ENCODE results near the gene AACS. TPM values are rescaled to one million over a fixed set of nuclear protein-coding genes. Genes with fewer than 3 reads are reported as not detected.
"Not testable (repeated sequence)": the region's sequence is repeated elsewhere in the genome, so short reads cannot be mapped to it uniquely, and the experiment has no call there.

The AACS gene
- polyA plus RNA-seq, 3 donors from 2014 or later, result 11.9 to 22.7 (median 14.0) TPM

GRCh38 chr12:125100551-125101434 lies 35.6 kb downstream of the AACS start:
- no peak overlapping the region for H3K4me3 Mint-ChIP-seq
- H3K4me1 Mint-ChIP-seq, result peaks cover 18 to 19% of the 10 kb centered on the region in 2 donors
- H3K9me3 Mint-ChIP-seq, result no peaks in the 10 kb centered on the region
- peaks cover 0 to 6% (median 2%) of the 10 kb centered on the region in 3 donors for H3K27me3 Mint-ChIP-seq (ENCODE audit: low read depth in 3 of 3)
- peaks cover 6 to 13% (median 10%) of the 10 kb centered on the region in 3 donors for H3K36me3 Mint-ChIP-seq
- no peak for DNase-seq
- no peak overlapping the region for H3K27ac Mint-ChIP-seq

GRCh38 chr12:125104982-125105381 lies 39.7 kb downstream of the AACS start:
- Mint-ChIP-seq H3K27ac (no peak overlapping the region), H3K4me3 (no peak overlapping the region), H3K36me3 (peaks cover 10 to 32% (median 16%) of the 10 kb centered on the region in 3 donors), H3K9me3 (no peaks in the 10 kb centered on the region), H3K4me1 (peaks cover 0 to 3% of the 10 kb centered on the region in 2 donors), H3K27me3 (ENCODE audit: low read depth in 3 of 3) (peaks cover 0 to 5% (median 0%) of the 10 kb centered on the region in 3 donors)
- DNase-seq, result no peak

GRCh38 chr12:125105600-125105999 lies 40.4 kb downstream of the AACS start:
- H3K27me3 Mint-ChIP-seq (ENCODE audit: low read depth in 3 of 3), result peaks cover 0 to 5% (median 0%) of the 10 kb centered on the region in 3 donors
- peaks cover 0 to 2% of the 10 kb centered on the region in 2 donors for H3K4me1 Mint-ChIP-seq
- H3K36me3 Mint-ChIP-seq, result peaks cover 14 to 37% (median 20%) of the 10 kb centered on the region in 3 donors
- no peak overlapping the region for H3K27ac Mint-ChIP-seq
- no peak overlapping the region for H3K4me3 Mint-ChIP-seq
- no peaks in the 10 kb centered on the region for H3K9me3 Mint-ChIP-seq
- no peak for DNase-seq

- H3K27me3 Mint-ChIP-seq (ENCODE audit: low read depth in 3 of 3), result no peaks in the 10 kb centered on the region
- no peak overlapping the region for H3K4me3 Mint-ChIP-seq
- DNase-seq, result no peak
- H3K4me1 Mint-ChIP-seq, result peaks cover 0 to 1% of the 10 kb centered on the region in 2 donors
- no peak overlapping the region for H3K27ac Mint-ChIP-seq
- H3K36me3 Mint-ChIP-seq, result peaks cover 20 to 40% (median 21%) of the 10 kb centered on the region in 3 donors
- H3K9me3 Mint-ChIP-seq, result no peaks in the 10 kb centered on the region
Observed at GRCh38 chr12:125110641-125111360, 45.6 kb downstream of the AACS start.

- Mint-ChIP-seq H3K27ac (no peak overlapping the region), H3K4me3 (no peak overlapping the region), H3K36me3 (peaks cover 20 to 35% (median 21%) of the 10 kb centered on the region in 3 donors), H3K4me1 (peaks cover 0 to 1% of the 10 kb centered on the region in 2 donors), H3K9me3 (no peaks in the 10 kb centered on the region), H3K27me3 (ENCODE audit: low read depth in 3 of 3) (no peaks in the 10 kb centered on the region)
- no peak for DNase-seq
Observed at GRCh38 chr12:125111403-125111802, 46.2 kb downstream of the AACS start.

GRCh38 chr12:125112614-125113013 lies 47.4 kb downstream of the AACS start:
- H3K27ac Mint-ChIP-seq; H3K9me3 Mint-ChIP-seq; H3K27me3 Mint-ChIP-seq (ENCODE audit: low read depth in 3 of 3); H3K4me3 Mint-ChIP-seq; H3K4me1 Mint-ChIP-seq; DNase-seq: not testable (repeated sequence)
- peaks cover 20 to 33% (median 21%) of the 10 kb centered on the region in 3 donors for H3K36me3 Mint-ChIP-seq

- no peaks in the 10 kb centered on the region for H3K9me3 Mint-ChIP-seq
- DNase-seq, result no peak
- H3K4me3 Mint-ChIP-seq, result no peak overlapping the region
- no peaks in the 10 kb centered on the region for H3K27me3 Mint-ChIP-seq (ENCODE audit: low read depth in 3 of 3)
- H3K36me3 Mint-ChIP-seq, result peaks cover 17 to 33% (median 24%) of the 10 kb centered on the region in 3 donors
- H3K27ac Mint-ChIP-seq, result no peak overlapping the region
- peaks cover 0 to 1% of the 10 kb centered on the region in 2 donors for H3K4me1 Mint-ChIP-seq
Observed at GRCh38 chr12:125113263-125113662, 48.0 kb downstream of the AACS start.

- Mint-ChIP-seq H3K4me1 (peaks cover 0 to 1% of the 10 kb centered on the region in 2 donors), H3K9me3 (no peaks in the 10 kb centered on the region), H3K27ac (no peak overlapping the region), H3K4me3 (no peak overlapping the region), H3K27me3 (ENCODE audit: low read depth in 3 of 3) (no peaks in the 10 kb centered on the region), H3K36me3 (peaks cover 16 to 32% (median 24%) of the 10 kb centered on the region in 3 donors)
- no peak for DNase-seq
Observed at GRCh38 chr12:125113789-125114188, 48.6 kb downstream of the AACS start.

- peaks cover 17 to 32% (median 25%) of the 10 kb centered on the region in 3 donors for H3K36me3 Mint-ChIP-seq
- H3K27ac Mint-ChIP-seq, result no peak overlapping the region
- no peak for DNase-seq
Observed at GRCh38 chr12:125114365-125115141, 49.3 kb downstream of the AACS start.

GRCh38 chr12:125120566-125120965 lies 55.3 kb downstream of the AACS start:
- DNase-seq, result no peak
- Mint-ChIP-seq H3K9me3 (no peaks in the 10 kb centered on the region), H3K4me3 (no peak overlapping the region), H3K4me1 (no peaks in the 10 kb centered on the region), H3K27me3 (ENCODE audit: low read depth in 3 of 3) (peaks cover 0 to 2% (median 0%) of the 10 kb centered on the region in 3 donors), H3K27ac (no peak overlapping the region), H3K36me3 (peaks cover 8 to 26% (median 10%) of the 10 kb centered on the region in 3 donors)

More at GRCh38 chr12:125114365-125115141, 49.3 kb downstream of the AACS start:
- no peak overlapping the region for H3K4me3 Mint-ChIP-seq
- H3K4me1 Mint-ChIP-seq, result peaks cover 0 to 1% of the 10 kb centered on the region in 2 donors
- no peaks in the 10 kb centered on the region for H3K9me3 Mint-ChIP-seq
- H3K27me3 Mint-ChIP-seq (ENCODE audit: low read depth in 3 of 3), result no peaks in the 10 kb centered on the region

GRCh38 chr12:125121106-125121505 lies 55.9 kb downstream of the AACS start:
- Mint-ChIP-seq H3K27me3 (ENCODE audit: low read depth in 3 of 3) (peaks cover 0 to 2% (median under 1%) of the 10 kb centered on the region in 3 donors), H3K36me3 (peaks cover 8 to 26% (median 10%) of the 10 kb centered on the region in 3 donors), H3K27ac (no peak overlapping the region), H3K4me3 (no peak overlapping the region), H3K9me3 (no peaks in the 10 kb centered on the region), H3K4me1 (no peaks in the 10 kb centered on the region)
- no peak for DNase-seq

GRCh38 chr12:125122668-125123067 lies 57.4 kb downstream of the AACS start:
- peaks cover 8 to 28% (median 12%) of the 10 kb centered on the region in 3 donors for H3K36me3 Mint-ChIP-seq
- H3K4me3 Mint-ChIP-seq, result no peak overlapping the region
- no peaks in the 10 kb centered on the region for H3K4me1 Mint-ChIP-seq
- H3K9me3 Mint-ChIP-seq, result no peaks in the 10 kb centered on the region
- H3K27me3 Mint-ChIP-seq (ENCODE audit: low read depth in 3 of 3), result peaks cover 0 to 2% (median 2%) of the 10 kb centered on the region in 3 donors
- H3K27ac Mint-ChIP-seq, result no peak overlapping the region
- no peak for DNase-seq

GRCh38 chr12:125124320-125124966 lies 59.2 kb downstream of the AACS start:
- H3K27ac Mint-ChIP-seq, result no peak overlapping the region
- H3K9me3 Mint-ChIP-seq, result no peaks in the 10 kb centered on the region
- DNase-seq, result no peak
- H3K27me3 Mint-ChIP-seq (ENCODE audit: low read depth in 3 of 3), result peaks cover 0 to 3% (median 2%) of the 10 kb centered on the region in 3 donors
- H3K36me3 Mint-ChIP-seq, result peaks cover 9 to 28% (median 14%) of the 10 kb centered on the region in 3 donors
- no peak overlapping the region for H3K4me3 Mint-ChIP-seq
- no peaks in the 10 kb centered on the region for H3K4me1 Mint-ChIP-seq

Measured in immature natural killer cell (primary cell).